MCF 10A (cell line): ENCODE results near the gene ERBIN. TPM values are rescaled to one million over a fixed set of nuclear protein-coding genes. Genes with fewer than 3 reads are reported as not detected.
A peak's percentile ranks its signal among the peaks of the same experiment; 100 is the strongest.
"Not testable (repeated sequence)": the region's sequence is repeated elsewhere in the genome, so short reads cannot be mapped to it uniquely, and the experiment has no call there.

Experiments used
- Bru-seq: library from RNA; stranded (reverse); fragments of 400-500 nt; gene quantifications from one replicate; lab custom pipeline; 2021; lab: Mats Ljungman, UMichigan
- BruChase-seq, 2 experiments: library from RNA; stranded (reverse); fragments of 400-500 nt; gene quantifications; one replicate each; lab custom pipeline; 2021; lab: Mats Ljungman, UMichigan
- BruUV-seq: library from RNA; stranded (reverse); fragments of 400-500 nt; replicated peaks from 2 replicates; lab custom pipeline; 2021; lab: Mats Ljungman, UMichigan
- CTCF ChIA-PET: fragments of 300-600 bp; sonication (Branson Sonifier 250); formaldehyde crosslinking; extraction: SDS; loops from one replicate; lab custom pipeline; 2021; ENCODE audit warnings: antibody characterized with exemption, inconsistent platforms; lab: Yijun Ruan, JAX
- POLR2A ChIA-PET: fragments of 300-600, 350-650 bp; sonication (Branson Sonifier 250); formaldehyde crosslinking; extraction: SDS; loops from one replicate; lab custom pipeline; 2020; ENCODE audit warnings: antibody characterized with exemption, inconsistent platforms; lab: Yijun Ruan, JAX
- DNase-seq: peaks from one replicate; pipeline ENCODE4 v3.0.0-alpha.2; 2018; ENCODE audit not compliant: unreplicated experiment
- H3K27ac Mint-ChIP-seq: one replicate; pipeline ENCODE4 v1.8.0; 2022; ENCODE audit warnings: mild to moderate bottlenecking, low read depth, mixed read lengths; ENCODE audit not compliant: unreplicated experiment
- H3K27me3 Mint-ChIP-seq: one replicate; pipeline ENCODE4 v1.8.0; 2022; ENCODE audit warnings: mixed read lengths; ENCODE audit not compliant: insufficient read depth, unreplicated experiment
- H3K36me3 Mint-ChIP-seq: one replicate; pipeline ENCODE4 v1.8.0; 2022; ENCODE audit warnings: mild to moderate bottlenecking, moderate library complexity, mixed read lengths; ENCODE audit not compliant: insufficient read depth, unreplicated experiment
- H3K4me1 Mint-ChIP-seq: one replicate; pipeline ENCODE4 v1.8.0; 2022; ENCODE audit warnings: mixed read lengths; ENCODE audit not compliant: insufficient read depth, unreplicated experiment
- H3K4me3 Mint-ChIP-seq: one replicate; pipeline ENCODE4 v1.8.0; 2022; ENCODE audit warnings: mild to moderate bottlenecking, moderate library complexity, mixed read lengths; ENCODE audit not compliant: unreplicated experiment
- H3K9me3 Mint-ChIP-seq: one replicate; pipeline ENCODE4 v1.8.0; 2022; ENCODE audit warnings: mixed read lengths; ENCODE audit not compliant: unreplicated experiment
- CTCF ChIP-seq: fragments of 200-600 bp; IDR thresholded peaks from one replicate; pipeline ENCODE4 v1.8.0; 2022; ENCODE audit warnings: antibody characterized with exemption, mild to moderate bottlenecking; ENCODE audit not compliant: unreplicated experiment
- intact Hi-C: fragments of 100-400 bp; cut with micrococcal nuclease; formaldehyde crosslinking; loops from 2 replicates; pipeline ENCODE4 v1.14.1; 2022
- long read RNA-seq: library from polyadenylated mRNA; stranded (forward); transcript quantifications from one replicate; pipeline ENCODE4 v2.0.0, GENCODE V29; 2022
- total RNA-seq: library from RNA; stranded (reverse); gene quantifications from 2 replicates; pipeline ENCODE4 v1.2.3, GENCODE V29; 2022

The ERBIN gene, protein sequence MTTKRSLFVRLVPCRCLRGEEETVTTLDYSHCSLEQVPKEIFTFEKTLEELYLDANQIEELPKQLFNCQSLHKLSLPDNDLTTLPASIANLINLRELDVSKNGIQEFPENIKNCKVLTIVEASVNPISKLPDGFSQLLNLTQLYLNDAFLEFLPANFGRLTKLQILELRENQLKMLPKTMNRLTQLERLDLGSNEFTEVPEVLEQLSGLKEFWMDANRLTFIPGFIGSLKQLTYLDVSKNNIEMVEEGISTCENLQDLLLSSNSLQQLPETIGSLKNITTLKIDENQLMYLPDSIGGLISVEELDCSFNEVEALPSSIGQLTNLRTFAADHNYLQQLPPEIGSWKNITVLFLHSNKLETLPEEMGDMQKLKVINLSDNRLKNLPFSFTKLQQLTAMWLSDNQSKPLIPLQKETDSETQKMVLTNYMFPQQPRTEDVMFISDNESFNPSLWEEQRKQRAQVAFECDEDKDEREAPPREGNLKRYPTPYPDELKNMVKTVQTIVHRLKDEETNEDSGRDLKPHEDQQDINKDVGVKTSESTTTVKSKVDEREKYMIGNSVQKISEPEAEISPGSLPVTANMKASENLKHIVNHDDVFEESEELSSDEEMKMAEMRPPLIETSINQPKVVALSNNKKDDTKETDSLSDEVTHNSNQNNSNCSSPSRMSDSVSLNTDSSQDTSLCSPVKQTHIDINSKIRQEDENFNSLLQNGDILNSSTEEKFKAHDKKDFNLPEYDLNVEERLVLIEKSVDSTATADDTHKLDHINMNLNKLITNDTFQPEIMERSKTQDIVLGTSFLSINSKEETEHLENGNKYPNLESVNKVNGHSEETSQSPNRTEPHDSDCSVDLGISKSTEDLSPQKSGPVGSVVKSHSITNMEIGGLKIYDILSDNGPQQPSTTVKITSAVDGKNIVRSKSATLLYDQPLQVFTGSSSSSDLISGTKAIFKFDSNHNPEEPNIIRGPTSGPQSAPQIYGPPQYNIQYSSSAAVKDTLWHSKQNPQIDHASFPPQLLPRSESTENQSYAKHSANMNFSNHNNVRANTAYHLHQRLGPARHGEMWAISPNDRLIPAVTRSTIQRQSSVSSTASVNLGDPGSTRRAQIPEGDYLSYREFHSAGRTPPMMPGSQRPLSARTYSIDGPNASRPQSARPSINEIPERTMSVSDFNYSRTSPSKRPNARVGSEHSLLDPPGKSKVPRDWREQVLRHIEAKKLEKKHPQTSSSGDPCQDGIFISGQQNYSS (N-terminal part only)
- total RNA-seq (69.2 and 71.3 TPM in 2 replicates), Bru-seq, nascent RNA (percentile 92 among the genes with signal in this experiment), BruChase-seq, experiment 1, labeled RNA remaining after a 6-hour chase (percentile 89 among the genes with signal in this experiment), BruChase-seq, experiment 2, labeled RNA remaining after a 2-hour chase (percentile 89 among the genes with signal in this experiment)
- long read RNA-seq, full-length matches to known transcripts: 53 of 97 reads
- long read RNA-seq, partial matches to known transcripts: 14 of 97 reads
- long read RNA-seq, other reads (novel, unspliced or antisense): 30 of 97 reads

GRCh38 chr5:65926276-65926783 is at the start of gene ERBIN:
TSS of gene ERBIN (plus strand) at chr5:65926575. CDS start at chr5:65992719, 66,144 bp downstream.
- intact Hi-C loops: loop anchor here (2.0 to 5.0 kb wide), 5 partner anchors 86 to 218 kb away; partner anchors contain the start of genes NLN, SGTB and SREK1
- TF ChIP-seq CTCF: no peak
- H3K36me3 Mint-ChIP-seq: peaks cover 18% of the 10 kb centered on the region
- no TSS peak for BruUV-seq
- peak within 1 kb of the TSS; percentile 81 for H3K4me3 Mint-ChIP-seq
- peak within 1 kb of the TSS; percentile 92 for H3K27ac Mint-ChIP-seq
- POLR2A ChIA-PET: interaction anchor here (0.6 to 6.7 kb wide), 35 partner anchors 9 to 314 kb away, joined by 3 to 65 read pairs (median 4); partner anchors contain the start of genes NLN, SGTB, SREK1 and TRIM23
- H3K4me1 Mint-ChIP-seq: peaks cover 28% of the 10 kb centered on the region
- no peaks in the 10 kb centered on the region for H3K27me3 Mint-ChIP-seq
- DNase-seq: peak; percentile 71
- H3K9me3 Mint-ChIP-seq: no peaks in the 10 kb centered on the region
- CTCF ChIA-PET: interaction anchor here (0.5 to 1.4 kb wide), 6 partner anchors 10 to 1404 kb away, joined by 3 to 4 read pairs (median 3); no protein-coding TSS in a partner anchor

GRCh38 chr5:65876970-65877369 is 49.4 kb upstream of the ERBIN start:
- Mint-ChIP-seq H3K4me3 (no peak overlapping the region), H3K27me3 (no peaks in the 10 kb centered on the region), H3K9me3 (peaks cover 7% of the 10 kb centered on the region), H3K4me1 (peaks cover 21% of the 10 kb centered on the region), H3K36me3 (no peaks in the 10 kb centered on the region), H3K27ac (no peak overlapping the region)
- intact Hi-C loops: no loop called here
- CTCF ChIA-PET: interaction anchor here (1.2 kb wide), 1 partner anchor 47 kb away, joined by 3 read pairs; no protein-coding TSS in a partner anchor
- TF ChIP-seq CTCF: no peak
- BruUV-seq: no TSS peak
- POLR2A ChIA-PET: no interaction called here
- DNase-seq: no peak

DNA sequence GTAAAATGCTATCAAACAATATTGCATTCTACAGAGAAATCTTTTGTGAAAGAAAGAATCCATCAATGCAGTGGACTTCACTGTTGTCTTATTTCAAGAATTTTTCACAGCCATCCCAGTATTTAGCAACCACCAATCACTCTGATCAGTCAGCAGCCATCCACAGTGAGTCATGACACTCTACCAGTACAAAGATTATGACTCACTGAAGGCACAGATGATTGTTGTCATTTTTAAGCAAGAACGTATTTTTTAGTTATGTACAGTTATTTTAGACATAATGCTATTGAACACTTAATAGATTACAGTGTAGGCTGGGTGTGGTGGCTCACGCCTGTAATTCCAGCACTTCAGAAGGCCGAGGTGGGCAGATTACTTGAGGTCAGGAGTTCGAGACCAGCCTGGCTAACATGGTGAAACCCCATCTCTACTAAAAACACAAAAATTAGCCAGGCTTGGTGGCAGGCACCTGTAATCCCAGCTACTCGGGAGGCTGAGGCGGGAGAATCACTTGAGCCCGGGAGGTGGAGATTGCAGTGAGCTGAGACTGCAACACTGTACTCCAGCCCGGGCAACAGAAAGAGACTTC is 46.6 kb upstream of the ERBIN start:
- BruUV-seq, H3K36me3 Mint-ChIP-seq, intact Hi-C loops, H3K9me3 Mint-ChIP-seq, POLR2A ChIA-PET, H3K4me1 Mint-ChIP-seq, CTCF ChIA-PET, H3K27me3 Mint-ChIP-seq, H3K4me3 Mint-ChIP-seq: not testable (repeated sequence)
- peak overlapping the region; percentile 62 for H3K27ac Mint-ChIP-seq
- DNase-seq: peak; percentile 79
